HG03060 (cell line): ENCODE data around the gene RNF126.
"Not testable (repeated sequence)": the region's sequence is repeated elsewhere in the genome, so short reads cannot be mapped to it uniquely, and the experiment has no call there.

Experiments
- ATAC-seq: cut with Tn5 transposase; IDR thresholded peaks from one replicate; pipeline ENCODE4 v1.9.1; 2021; ENCODE audit warnings: low read depth, moderate number of reproducible peaks; ENCODE audit not compliant: unreplicated experiment

RNF126 gene

GRCh38 chr19:686589-687297, 23.7 kb upstream of the RNF126 start:
- no peak for ATAC-seq

- no peak for ATAC-seq
These were observed 22.5 kb upstream of the RNF126 start for GRCh38 chr19:685454-685931.

GRCh38 chr19:682678-683320, 19.8 kb upstream of the RNF126 start:
- ATAC-seq: no peak

- ATAC-seq: no peak
These were observed 18.3 kb upstream of the RNF126 start for GRCh38 chr19:681029-682019.

DNA sequence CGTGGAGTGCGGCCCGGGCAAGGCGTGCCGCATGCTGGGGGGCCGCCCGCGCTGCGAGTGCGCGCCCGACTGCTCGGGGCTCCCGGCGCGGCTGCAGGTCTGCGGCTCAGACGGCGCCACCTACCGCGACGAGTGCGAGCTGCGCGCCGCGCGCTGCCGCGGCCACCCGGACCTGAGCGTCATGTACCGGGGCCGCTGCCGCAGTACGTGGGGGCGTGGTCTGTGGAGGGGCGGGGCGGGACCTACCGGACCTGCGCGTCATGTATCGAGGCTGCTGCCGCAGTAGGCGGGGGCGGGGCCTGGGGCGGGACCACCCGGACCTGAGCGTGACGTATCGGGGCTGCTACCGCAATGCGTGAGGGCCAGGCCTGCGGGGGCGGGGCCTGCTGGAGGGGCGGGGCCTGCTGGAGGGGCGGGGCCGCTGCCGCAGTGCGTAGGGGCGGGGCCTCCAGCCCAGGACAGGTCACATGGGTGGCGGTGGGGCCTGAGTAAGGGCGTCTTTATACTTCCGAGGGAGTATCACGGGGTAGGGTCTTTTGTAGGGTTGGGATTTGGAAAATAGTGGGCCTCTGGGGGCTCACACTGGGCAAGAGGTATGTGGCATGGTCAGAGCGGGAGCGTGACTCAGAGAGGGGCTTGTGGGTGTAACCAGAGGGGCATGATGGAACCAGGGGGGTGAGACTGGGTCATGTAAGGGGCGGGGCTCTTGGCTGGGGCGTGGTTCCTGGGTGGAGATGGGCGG, 17.4 kb upstream of the RNF126 start:
- ATAC-seq: peak; percentile 58

DNA sequence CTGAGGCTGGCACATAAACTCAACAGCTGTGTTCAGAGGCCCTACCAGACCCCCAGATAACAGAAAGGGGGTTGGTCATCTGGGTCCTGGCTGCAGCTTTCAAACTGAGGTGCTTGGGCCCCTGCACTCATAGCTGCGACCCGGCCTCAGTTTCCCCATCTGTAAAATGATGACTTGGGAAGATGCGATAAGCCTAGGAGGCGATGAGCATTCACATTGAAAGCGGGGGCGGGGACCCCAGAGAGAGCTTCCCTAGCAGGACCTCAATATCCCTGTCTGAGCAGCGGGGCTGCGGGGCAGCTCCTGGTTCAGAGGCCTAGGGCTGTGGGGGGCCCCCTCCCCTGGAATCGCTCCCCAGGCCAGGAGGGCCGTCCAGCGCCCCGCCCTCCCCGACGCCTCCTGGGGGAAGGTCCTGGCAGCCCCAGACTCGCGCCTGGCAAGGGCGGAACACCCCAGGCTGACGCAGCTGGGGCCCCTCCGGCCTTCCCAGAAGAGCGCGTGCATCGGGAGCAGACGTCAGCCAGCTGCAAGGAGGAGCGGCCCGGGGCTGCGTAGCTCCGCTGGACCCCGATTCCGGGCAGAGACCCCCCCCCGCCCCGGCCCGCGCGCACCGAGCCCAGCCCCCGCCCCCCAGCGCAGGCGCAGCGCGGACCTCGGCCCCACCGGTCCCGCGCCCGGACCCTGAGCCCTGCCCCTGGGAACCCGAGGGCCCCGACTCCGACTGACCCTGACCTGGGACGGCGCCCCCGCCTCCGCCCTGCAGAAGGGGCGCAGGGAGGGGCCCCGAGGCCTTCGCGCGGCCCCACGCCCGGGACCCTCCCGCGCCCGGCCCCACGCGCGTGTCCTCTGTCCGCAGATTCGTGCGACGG, 16.6 kb upstream of the RNF126 start:
- no peak for ATAC-seq

DNA sequence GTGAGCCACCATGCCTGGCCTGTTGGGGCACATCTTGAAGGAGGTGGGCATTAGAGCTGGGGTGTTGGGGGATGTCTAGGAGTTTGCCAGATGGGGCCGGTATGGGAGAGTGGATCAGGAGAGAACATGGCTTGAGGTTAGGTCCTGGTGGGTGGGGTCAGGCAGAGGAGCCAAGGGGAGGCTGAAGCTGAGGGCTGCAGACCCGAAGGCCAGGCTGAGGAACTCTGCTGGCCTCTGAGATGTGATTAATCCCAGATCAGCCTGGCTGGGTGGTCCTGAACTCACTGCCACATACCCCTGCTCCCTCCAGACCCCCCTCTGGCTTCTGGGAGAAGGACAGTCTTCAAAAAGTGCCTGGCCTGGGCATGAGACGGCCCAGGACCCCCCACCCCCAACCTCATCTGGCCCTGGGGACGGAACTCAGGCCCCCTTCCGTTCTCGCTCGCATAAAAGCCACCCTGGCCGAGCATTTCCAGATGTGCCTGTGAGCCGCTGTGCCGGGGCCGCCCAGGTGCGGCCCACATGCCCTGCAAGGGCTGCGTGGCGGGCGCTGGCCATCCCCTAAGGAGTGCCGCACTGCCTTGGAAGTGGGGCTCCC, 15.9 kb upstream of the RNF126 start:
- ATAC-seq: no peak

DNA sequence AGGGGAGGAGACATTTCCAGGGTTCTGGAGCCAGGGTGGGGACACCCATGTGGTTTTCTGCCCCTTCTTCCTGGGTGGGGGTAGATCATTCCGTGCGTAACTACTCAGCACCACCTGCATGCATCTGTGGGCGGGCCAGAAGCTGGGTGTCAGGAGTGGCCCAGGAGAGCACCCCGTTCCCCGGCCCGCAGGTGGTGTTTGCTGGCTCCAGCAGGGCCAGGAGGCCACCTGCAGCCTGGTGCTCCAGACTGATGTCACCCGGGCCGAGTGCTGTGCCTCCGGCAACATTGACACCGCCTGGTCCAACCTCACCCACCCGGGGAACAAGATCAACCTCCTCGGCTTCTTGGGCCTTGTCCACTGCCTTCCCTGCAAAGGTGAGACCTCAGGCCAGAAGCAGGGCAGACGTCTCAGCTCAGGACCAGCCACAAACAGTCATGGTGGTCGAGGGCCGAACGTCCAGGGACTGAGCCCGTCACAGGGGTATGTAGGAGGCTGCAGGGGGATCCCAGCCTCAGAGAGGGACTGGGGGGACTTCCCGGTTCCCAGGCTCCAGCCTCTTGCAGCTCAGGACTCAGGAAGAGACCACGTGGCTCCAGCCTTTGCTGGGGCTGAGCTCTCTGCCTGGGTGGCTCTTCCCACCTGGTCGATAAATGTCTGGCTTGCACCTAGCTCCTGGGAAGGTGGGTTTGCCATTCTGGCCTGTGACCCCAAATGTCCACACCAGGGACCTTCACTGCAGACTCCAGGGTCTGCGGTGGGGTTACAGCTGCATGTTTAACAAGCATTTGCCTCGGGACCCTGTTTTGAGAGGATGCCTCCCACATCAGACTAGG, 14.8 kb upstream of the RNF126 start:
- ATAC-seq: no peak

DNA sequence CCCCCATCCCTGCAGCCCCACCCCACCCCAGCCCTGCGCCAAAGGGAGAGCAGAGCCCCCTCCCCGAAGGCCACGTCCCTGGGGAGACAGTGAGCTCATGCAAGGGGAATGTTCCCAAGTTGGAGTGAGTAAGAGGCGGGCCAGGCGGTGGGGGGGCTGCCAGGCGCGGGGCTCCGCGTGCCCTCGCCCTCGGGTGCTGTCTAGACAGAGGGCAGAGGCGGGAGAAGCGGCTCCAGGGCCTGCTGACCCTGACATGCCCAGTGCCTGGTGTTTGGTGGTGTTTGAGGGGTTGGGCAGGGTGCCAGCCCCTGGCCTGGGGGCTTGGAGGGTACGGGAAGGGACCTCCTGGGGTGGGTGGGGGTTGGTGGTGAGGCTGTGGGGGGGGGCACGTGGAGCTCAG, 14.2 kb upstream of the RNF126 start:
- no peak for ATAC-seq

GRCh38 chr19:676339-677105, 13.5 kb upstream of the RNF126 start, which contains the start of gene FSTL3:
TSS of gene FSTL3 (plus strand) at chr19:676392. CDS start at chr19:676424, 32 bp downstream.
- ATAC-seq: no peak

DNA sequence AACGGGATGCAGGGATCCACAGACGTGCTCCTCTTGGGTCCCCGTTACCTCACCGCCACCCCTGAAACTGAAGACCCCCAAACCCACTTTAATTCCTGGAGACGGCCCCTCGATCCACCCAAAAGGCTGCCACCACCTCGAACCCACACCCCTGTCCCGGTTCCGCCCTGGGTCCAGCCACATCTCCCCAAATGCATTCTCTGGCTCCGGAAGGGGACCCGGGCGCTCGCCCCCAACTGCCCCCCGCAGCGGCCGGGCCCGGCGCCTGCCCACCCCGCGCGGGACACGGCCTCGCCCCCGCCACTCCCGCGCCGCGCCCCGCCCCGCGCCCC, 13.0 kb upstream of the RNF126 start:
- ATAC-seq: no peak

- ATAC-seq: no peak
These were observed 11.5 kb upstream of the RNF126 start for GRCh38 chr19:674282-675151.

GRCh38 chr19:670609-671075, 7.6 kb upstream of the RNF126 start:
- ATAC-seq: no peak

DNA sequence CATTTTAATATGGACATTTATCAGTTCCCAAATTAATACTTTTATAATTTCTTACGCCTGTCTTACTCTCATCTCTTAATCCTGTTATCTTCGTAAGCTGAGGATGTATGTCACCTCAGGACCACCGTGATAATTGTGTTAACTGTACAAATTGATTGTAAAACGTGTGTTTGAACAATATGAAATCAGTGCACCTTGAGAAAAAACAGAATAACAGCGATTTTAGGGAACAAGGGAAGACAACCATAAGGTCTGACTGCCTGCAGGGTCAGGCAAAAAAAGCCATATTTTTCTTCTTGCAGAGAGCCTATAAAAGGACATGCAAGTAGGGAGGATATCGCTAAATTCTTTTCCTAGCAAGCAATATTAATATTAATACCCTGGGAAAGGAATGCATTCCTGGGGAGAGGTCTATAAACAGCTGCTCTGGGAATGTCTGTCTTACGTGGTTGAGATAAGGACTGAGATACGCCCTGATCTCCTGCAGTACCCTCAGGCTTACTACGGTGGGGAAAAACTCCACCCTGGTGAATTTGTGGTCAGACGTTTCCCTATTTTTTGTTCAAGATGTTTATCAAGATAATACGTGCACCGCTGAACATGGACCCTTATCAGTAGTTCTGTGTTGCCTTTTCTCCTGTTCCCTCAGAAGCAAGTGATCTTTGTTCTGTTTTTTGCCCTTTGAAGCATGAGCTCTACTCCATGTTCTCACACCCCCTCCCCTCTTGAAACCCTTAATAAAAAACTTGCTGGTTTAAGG, 5.8 kb upstream of the RNF126 start:
- not testable (repeated sequence) for ATAC-seq

GRCh38 chr19:666985-667573, 4.1 kb upstream of the RNF126 start:
- ATAC-seq: not testable (repeated sequence)
